SK-N-SH (cell line): Measurements from ENCODE around the gene FAM53A. TPM values are rescaled to one million over a fixed set of nuclear protein-coding genes. Genes with fewer than 3 reads are reported as not detected.

Experiments used
- CTCF ChIA-PET: fragments of 300-600, 350-600 bp; formaldehyde crosslinking; extraction: SDS; loops from one replicate; lab custom pipeline; 2021; lab: Yijun Ruan, JAX
- POLR2A ChIA-PET: fragments of 350-600 bp; sonication (Branson Sonifier 250); formaldehyde crosslinking; extraction: SDS; loops from one replicate; lab custom pipeline; 2020; ENCODE audit warnings: antibody characterized with exemption, inconsistent platforms; lab: Yijun Ruan, JAX
- DNase-seq: peaks from one replicate; pipeline ENCODE4 v3.0.0; 2012
- H2AFZ ChIP-seq: fragments of 200-600 bp; sonication (generic); 2 replicates; pipeline ENCODE4 v1.8.1; 2016; ENCODE audit warnings: antibody characterized with exemption, mild to moderate bottlenecking, low read depth
- H3F3A ChIP-seq: fragments of 200-600 bp; sonication (generic); replicated peaks from 2 replicates; pipeline ENCODE3; 2016; ENCODE audit warnings: antibody characterized with exemption, mild to moderate bottlenecking; ENCODE audit not compliant: insufficient read depth
- H3K27ac ChIP-seq, 2 experiments: fragments of 200-500 bp in 1 of 2; fragments of 200-600 bp in 1 of 2; sonication (Bioruptor generic) in 1 of 2; sonication (generic), shearing (Covaris generic) in 1 of 2; 2 replicates each; pipeline versions ENCODE4 v1.5.1 to v1.6.1; 2014 to 2016; ENCODE audit warnings: low read depth in 2 of 2, inconsistent platforms in 1 of 2, low read length in 1 of 2, mild to moderate bottlenecking in 1 of 2, mixed read lengths in 1 of 2
- H3K27me3 ChIP-seq: fragments of 200-600 bp; sonication (generic), shearing (Covaris generic); 2 replicates; pipeline ENCODE4 v1.6.1; 2016; ENCODE audit warnings: mixed run types; ENCODE audit not compliant: insufficient read depth
- H3K36me3 ChIP-seq, 2 experiments: fragments of 200-500 bp in 1 of 2; fragments of 200-600 bp in 1 of 2; sonication (Bioruptor generic) in 1 of 2; sonication (generic) in 1 of 2; replicated peaks in 1 of 2; 2 replicates each; pipeline versions ENCODE3 to v1.5.1; 2014 to 2016; ENCODE audit warnings: low read length in 1 of 2, mild to moderate bottlenecking in 1 of 2; ENCODE audit not compliant: insufficient read depth in 2 of 2, control insufficient read depth in 1 of 2
- H3K4me1 ChIP-seq, 2 experiments: fragments of 200-500 bp in 1 of 2; fragments of 200-600 bp in 1 of 2; sonication (Bioruptor generic) in 1 of 2; sonication (generic), shearing (Covaris generic) in 1 of 2; 2 replicates each; pipeline versions ENCODE4 v1.5.1 to v1.6.1; 2014 to 2016; ENCODE audit warnings: low read depth in 1 of 2, low read length in 1 of 2, mixed run types in 1 of 2; ENCODE audit not compliant: insufficient read depth in 2 of 2, control insufficient read depth in 1 of 2
- H3K4me2 ChIP-seq: fragments of 200-600 bp; sonication (generic), shearing (Covaris generic); 2 replicates; pipeline ENCODE4 v1.6.1; 2017; ENCODE audit warnings: mixed run types
- H3K4me3 ChIP-seq, 2 experiments: fragments of 200-500 bp in 1 of 2; fragments of 200-600 bp in 1 of 2; sonication (Bioruptor generic) in 1 of 2; sonication (generic), shearing (Covaris generic) in 1 of 2; 2 replicates each; pipeline versions ENCODE4 v1.5.1 to v1.8.1; 2014 to 2016; ENCODE audit warnings: low read depth in 2 of 2, inconsistent platforms in 1 of 2, low read length in 1 of 2, mild to moderate bottlenecking in 1 of 2, mixed read lengths in 1 of 2, moderate library complexity in 1 of 2
- H3K79me2 ChIP-seq: fragments of 200-600 bp; sonication (generic); 2 replicates; pipeline ENCODE4 v1.8.1; 2017; ENCODE audit warnings: mild to moderate bottlenecking; ENCODE audit not compliant: insufficient read depth
- H3K9ac ChIP-seq: fragments of 200-600 bp; sonication (generic); 2 replicates; pipeline ENCODE4 v1.6.1; 2017; ENCODE audit warnings: mixed run types
- H3K9me2 ChIP-seq: fragments of 200-600 bp; sonication (generic); 2 replicates; pipeline ENCODE4 v1.6.1; 2017; ENCODE audit warnings: mixed run types
- H3K9me3 ChIP-seq: fragments of 200-600 bp; sonication (generic); 2 replicates; pipeline ENCODE4 v1.6.1; 2017; ENCODE audit warnings: mixed run types, mild to moderate bottlenecking, moderate library complexity
- H4K20me1 ChIP-seq: fragments of 200-600 bp; sonication (generic); 2 replicates; pipeline ENCODE4 v1.6.1; 2017; ENCODE audit warnings: mild to moderate bottlenecking, mixed run types; ENCODE audit not compliant: insufficient read depth
- FOXM1 ChIP-seq: IDR thresholded peaks from 2 replicates; pipeline ENCODE4 v1.4.0; 2012; ENCODE audit warnings: low read depth, mild to moderate bottlenecking
- GABPA ChIP-seq: IDR thresholded peaks from 2 replicates; pipeline ENCODE4 v1.4.0; 2012; ENCODE audit warnings: low read depth, mild to moderate bottlenecking
- MAX ChIP-seq: IDR thresholded peaks from 2 replicates; pipeline ENCODE4 v1.4.0; 2012; ENCODE audit warnings: low read depth
- POLR2AphosphoS5 ChIP-seq: IDR thresholded peaks from 2 replicates; pipeline ENCODE4 v1.6.1; 2012; ENCODE audit warnings: low read depth, low read length
- RFX5 ChIP-seq: IDR thresholded peaks from 2 replicates; pipeline ENCODE4 v1.6.1; 2012; ENCODE audit warnings: mild to moderate bottlenecking, improper control_type of control experiment, low read length
- ZBTB33 ChIP-seq: IDR thresholded peaks from 2 replicates; pipeline ENCODE4 v1.4.0; 2012; ENCODE audit warnings: low read depth, borderline replicate concordance
- WGBS: methylation state at CpG from one replicate; pipeline ENCODE4 v1.1.6; 2017; ENCODE audit warnings: low lambda C conversion rate; 5-methylcytosine and 5-hydroxymethylcytosine counted together
- polyA plus RNA-seq, 3 experiments: library from polyadenylated mRNA; depleted of rRNA; stranded (reverse); fragments of >200 nt; gene quantifications; 2 replicates each; pipeline ENCODE4 v1.2.3, GENCODE V29; 2012
- TF ChIP-seq, protein P1 (sequence below): IDR thresholded peaks from 2 replicates; pipeline ENCODE4; 2012
- TF ChIP-seq, protein P2 (sequence below): fragments of 200-600 bp; sonication (generic); IDR thresholded peaks from 2 replicates; pipeline ENCODE4 v1.6.1; 2017; ENCODE audit warnings: antibody characterized with exemption, mild to moderate bottlenecking, moderate library complexity
- TF ChIP-seq, protein P3 (sequence below): fragments of 150-350 bp; IDR thresholded peaks from 2 replicates; pipeline ENCODE4 v1.6.1; 2016; ENCODE audit warnings: mild to moderate bottlenecking, low read depth, low read length

The FAM53A gene
- polyA plus RNA-seq, 1 of the 3 experiments (the other 2 are of a cell fraction), result 7.6 TPM

- TF ChIP-seq, protein P1, sequence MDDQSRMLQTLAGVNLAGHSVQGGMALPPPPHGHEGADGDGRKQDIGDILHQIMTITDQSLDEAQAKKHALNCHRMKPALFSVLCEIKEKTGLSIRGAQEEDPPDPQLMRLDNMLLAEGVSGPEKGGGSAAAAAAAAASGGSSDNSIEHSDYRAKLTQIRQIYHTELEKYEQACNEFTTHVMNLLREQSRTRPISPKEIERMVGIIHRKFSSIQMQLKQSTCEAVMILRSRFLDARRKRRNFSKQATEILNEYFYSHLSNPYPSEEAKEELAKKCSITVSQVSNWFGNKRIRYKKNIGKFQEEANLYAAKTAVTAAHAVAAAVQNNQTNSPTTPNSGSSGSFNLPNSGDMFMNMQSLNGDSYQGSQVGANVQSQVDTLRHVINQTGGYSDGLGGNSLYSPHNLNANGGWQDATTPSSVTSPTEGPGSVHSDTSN, result no peak
- TF ChIP-seq GABPA, result no peak
- TF ChIP-seq, all 33 proteins: peak for 0
These were observed 22.4 kb downstream of the FAM53A start (continued) for GRCh38 chr4:1661695-1662094.

GRCh38 chr4:1660948-1661677 lies 23.0 kb downstream of the FAM53A start:
- Histone ChIP-seq H4K20me1 (no peaks in the 10 kb centered on the region), H3K4me2 (no peak overlapping the region), H3K27me3 (no peaks in the 10 kb centered on the region), H2AFZ (no peak overlapping the region), H3K9me3 (no peaks in the 10 kb centered on the region), H3K9me2 (no peaks in the 10 kb centered on the region), H3K9ac (no peak overlapping the region), H3F3A (no peaks in the 10 kb centered on the region), H3K27ac (no peak overlapping the region), H3K79me2 (no peaks in the 10 kb centered on the region), H3K4me3 (no peak overlapping the region), H3K4me1 (no peaks in the 10 kb centered on the region; a peak in 1 of 4 replicates), H3K36me3 (peaks cover 0 to 3% of the 10 kb centered on the region in 2 experiments)
- POLR2A ChIA-PET, result interaction anchor here (0.6 to 0.8 kb wide), 2 partner anchors 57 to 121 kb away, joined by 3 to 6 read pairs; no protein-coding TSS in a partner anchor
- DNase-seq, result peak; percentile 55
- CTCF ChIA-PET, result no interaction called here
- TF ChIP-seq, protein P2, sequence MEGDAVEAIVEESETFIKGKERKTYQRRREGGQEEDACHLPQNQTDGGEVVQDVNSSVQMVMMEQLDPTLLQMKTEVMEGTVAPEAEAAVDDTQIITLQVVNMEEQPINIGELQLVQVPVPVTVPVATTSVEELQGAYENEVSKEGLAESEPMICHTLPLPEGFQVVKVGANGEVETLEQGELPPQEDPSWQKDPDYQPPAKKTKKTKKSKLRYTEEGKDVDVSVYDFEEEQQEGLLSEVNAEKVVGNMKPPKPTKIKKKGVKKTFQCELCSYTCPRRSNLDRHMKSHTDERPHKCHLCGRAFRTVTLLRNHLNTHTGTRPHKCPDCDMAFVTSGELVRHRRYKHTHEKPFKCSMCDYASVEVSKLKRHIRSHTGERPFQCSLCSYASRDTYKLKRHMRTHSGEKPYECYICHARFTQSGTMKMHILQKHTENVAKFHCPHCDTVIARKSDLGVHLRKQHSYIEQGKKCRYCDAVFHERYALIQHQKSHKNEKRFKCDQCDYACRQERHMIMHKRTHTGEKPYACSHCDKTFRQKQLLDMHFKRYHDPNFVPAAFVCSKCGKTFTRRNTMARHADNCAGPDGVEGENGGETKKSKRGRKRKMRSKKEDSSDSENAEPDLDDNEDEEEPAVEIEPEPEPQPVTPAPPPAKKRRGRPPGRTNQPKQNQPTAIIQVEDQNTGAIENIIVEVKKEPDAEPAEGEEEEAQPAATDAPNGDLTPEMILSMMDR, result no peak
- TF ChIP-seq, protein P3, sequence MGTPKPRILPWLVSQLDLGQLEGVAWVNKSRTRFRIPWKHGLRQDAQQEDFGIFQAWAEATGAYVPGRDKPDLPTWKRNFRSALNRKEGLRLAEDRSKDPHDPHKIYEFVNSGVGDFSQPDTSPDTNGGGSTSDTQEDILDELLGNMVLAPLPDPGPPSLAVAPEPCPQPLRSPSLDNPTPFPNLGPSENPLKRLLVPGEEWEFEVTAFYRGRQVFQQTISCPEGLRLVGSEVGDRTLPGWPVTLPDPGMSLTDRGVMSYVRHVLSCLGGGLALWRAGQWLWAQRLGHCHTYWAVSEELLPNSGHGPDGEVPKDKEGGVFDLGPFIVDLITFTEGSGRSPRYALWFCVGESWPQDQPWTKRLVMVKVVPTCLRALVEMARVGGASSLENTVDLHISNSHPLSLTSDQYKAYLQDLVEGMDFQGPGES, result no peak
- TF ChIP-seq MAX (no peak), POLR2AphosphoS5 (no peak), FOXM1 (no peak), ZBTB33 (no peak), RFX5 (no peak)
- 84% methylated on average over 25 of the region's 25 CpGs for WGBS
